NCI-H1436 (cell line): Measurements from ENCODE around the gene COL26A1.

Experiments used
- DNase-seq: peaks from one replicate; lab custom pipeline; 2025; lab: John Stamatoyannopoulos, UW

Gene COL26A1

DNA sequence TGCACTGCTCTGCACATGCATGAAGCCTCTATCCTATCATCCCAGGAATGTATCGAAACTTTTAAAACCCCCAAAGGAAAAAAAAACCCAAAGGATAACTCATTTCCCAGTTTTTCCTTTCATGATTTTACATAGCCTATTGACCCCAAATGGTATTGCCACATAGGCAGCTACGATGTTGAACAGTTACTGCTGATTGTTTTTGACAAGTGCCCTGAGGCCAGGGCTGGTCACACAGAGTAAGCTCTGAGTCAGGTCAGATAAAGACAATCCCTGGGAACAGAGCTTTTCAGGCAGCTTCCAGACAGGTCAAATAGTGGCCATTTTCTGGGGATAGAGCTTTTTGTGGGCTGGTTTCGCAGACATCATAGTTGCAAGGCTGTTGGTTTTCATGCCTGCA is 214.3 kb downstream of the COL26A1 start:
- DNase-seq, result no peak

GRCh38 chr7:101578552-101578951 is 215.9 kb downstream of the COL26A1 start:
- no peak for DNase-seq

- no peak for DNase-seq
These were observed 217.9 kb downstream of the COL26A1 start for GRCh38 chr7:101580596-101580995.

DNA sequence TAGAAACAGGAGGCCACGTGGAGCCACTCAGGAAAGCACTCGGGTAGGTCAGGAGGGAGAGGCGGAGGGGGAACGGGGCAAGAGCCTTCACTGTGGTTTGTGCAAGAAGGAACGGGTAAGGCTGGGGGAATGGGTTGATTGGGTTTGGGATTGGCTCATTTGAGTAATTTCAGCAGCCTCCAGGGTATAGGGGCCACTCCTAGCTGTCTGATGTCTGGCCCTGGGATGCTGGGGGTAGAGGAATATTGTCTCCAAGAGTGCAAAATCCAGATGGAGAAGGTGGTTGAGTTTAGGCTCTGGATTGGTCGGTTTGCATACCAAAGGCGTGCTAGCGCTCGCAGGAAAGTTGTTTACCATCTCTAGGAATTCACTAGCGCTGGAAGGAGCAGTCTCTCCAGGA is 219.2 kb downstream of the COL26A1 start:
- DNase-seq, result no peak

GRCh38 chr7:101582971-101583370 is 220.3 kb downstream of the COL26A1 start:
- DNase-seq, result no peak

GRCh38 chr7:101586078-101586905 is 223.6 kb downstream of the COL26A1 start:
- no peak for DNase-seq

DNA sequence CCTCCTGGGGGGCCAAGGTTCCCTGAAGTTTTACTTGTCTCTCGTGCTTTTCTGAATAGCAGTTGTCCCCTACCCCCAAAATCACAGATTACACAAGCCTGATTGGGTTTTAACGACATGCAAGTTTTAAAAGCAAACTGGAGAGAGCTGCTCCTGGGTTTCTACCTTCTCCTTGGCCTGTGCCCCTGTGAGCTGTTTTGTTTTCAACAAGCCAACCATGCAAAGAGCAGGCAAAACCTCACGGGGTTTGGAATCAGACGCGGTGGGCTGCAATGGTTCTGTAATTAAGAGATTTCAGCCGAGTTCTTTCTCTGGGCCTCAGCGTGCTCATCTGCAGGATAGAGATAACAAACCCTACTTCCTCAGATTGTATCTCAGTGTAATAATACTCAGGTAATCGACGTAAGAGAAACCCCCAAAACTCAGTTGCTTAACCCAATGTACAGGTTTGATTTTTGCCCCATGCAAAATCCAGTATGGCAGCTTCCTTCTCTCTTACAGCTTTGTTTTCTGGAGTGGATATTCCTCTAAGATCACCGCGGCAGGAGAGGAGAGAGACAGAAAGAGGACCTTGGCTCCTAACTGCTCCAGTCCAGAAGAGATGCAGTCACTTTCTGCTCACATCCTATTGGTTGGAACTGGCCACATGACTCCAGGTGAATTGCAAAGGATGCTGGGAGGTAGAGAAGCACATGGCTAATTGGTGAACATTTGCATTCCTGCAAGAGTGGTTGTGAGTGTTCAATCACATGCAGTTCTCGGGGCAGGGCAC is 224.4 kb downstream of the COL26A1 start:
- no peak for DNase-seq

GRCh38 chr7:101588131-101588935 is 225.7 kb downstream of the COL26A1 start:
- DNase-seq, result no peak

- no peak for DNase-seq
These were observed 226.4 kb downstream of the COL26A1 start for GRCh38 chr7:101589052-101589451.

- DNase-seq, result no peak
These were observed 227.4 kb downstream of the COL26A1 start for GRCh38 chr7:101589976-101590662.

DNA sequence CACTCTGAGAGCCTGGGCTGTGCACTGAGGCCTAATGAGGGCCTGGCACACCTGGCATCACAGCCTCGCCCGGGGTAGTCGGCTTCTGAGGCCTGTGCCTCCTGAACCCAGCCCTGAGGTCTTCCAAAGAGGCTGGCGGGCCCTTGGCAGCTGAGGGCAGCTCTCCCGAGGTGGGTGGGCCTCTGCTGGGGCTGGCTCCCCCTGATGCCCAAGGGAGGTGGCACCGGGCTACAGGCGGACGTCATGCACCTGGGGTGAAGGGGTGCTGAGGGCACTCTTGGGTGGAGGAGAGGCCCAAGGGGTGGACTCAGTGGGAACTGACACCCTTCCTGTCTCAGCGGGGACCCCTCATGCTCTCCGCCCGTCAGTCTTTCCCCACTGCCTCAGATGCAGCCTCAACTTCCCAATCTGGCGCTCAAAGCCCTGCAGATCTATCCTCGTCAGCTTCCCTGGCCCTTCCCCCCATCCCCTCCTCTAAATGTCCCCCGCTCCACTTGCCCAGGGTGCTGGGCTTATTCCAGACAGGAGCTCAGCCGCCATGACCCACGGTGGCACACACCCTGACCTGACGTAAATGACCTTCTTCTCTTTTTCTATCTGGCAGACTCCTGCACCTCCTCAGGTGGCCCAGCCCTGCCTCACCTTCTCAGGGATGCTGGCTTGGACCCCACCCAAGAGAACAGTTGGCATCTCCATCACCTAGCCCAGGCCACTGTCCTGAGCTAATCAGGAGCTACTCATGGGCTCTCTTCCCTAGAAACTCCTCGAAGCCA is 228.2 kb downstream of the COL26A1 start:
- no peak for DNase-seq

- no peak for DNase-seq
These were observed 228.8 kb downstream of the COL26A1 start for GRCh38 chr7:101591504-101591903.

DNA sequence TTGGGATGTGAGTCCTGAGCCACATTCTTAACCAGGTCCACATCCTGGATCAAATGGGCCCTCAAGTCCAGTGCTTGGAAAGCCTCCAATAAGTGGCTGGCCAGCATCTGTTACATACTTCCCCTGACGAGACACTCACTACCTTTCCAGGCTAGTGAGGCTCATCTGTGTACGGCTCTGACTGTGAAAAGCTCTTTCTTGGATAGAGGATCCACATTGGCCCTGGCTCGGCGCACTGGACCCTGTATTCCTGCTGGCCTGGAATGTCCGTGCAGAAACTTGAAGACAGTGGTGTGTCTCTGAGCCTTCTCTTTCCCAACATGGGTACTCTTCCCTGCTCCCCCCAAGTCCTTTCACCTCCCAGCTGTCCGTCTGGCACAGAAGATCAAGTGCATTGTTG is 230.9 kb downstream of the COL26A1 start:
- no peak for DNase-seq

GRCh38 chr7:101594790-101595189 is 232.1 kb downstream of the COL26A1 start:
- no peak for DNase-seq

- DNase-seq, result no peak
These were observed 232.6 kb downstream of the COL26A1 start for GRCh38 chr7:101595246-101595645.

DNA sequence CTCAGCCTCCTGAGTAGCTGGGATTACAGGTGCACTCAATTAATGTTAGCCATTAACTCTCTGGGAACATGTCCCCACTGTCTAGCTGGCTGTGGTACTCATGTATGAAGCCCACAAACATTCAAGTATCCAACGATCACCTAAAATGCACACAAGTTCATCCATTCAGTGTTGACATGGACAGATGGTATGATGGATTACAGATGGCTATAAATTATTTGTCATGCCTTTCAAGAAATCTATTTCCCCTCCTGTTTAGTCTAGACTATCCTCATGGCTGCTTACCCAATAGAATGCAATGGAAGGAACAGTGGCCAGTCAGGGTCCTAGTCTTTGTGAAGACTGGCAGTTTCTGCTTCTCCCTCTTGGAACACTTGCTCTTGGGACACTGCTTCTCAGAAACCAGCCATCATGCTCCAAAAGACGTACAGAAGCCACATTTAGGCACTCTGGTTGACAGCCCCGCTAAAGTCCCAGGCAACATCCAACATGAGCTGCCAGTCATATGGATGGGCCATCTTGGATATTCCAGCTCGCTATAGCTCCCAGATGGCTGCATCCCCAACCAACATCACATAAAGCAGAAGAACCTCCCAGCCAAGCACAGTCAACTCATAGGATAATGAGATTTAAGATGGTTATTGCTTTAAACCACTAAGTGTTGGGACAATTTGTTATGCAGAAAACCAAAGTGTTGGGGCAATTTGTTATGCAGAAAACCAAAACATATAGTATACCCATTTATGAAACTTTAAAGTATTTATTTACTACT is 233.3 kb downstream of the COL26A1 start:
- no peak for DNase-seq

GRCh38 chr7:101596898-101597297 is 234.2 kb downstream of the COL26A1 start:
- no peak for DNase-seq

DNA sequence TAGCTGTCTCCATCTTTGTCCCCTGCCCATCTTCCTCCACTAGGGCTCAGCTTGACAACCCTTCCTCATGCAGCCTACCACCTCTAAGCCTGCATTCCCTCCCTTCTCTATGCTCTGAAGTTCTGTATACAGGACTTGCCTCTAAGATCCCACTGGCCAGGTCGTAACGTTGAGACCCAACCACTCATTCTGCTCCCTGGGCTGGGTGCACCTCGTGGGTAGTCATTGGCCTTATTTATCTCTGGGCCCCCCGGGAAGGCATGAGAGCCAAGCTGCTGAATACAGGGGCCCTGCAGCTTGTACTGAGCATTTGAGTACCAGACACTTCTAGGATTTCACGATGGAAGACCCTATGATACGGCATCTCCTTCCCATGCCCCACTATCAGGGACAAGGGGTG is 235.3 kb downstream of the COL26A1 start:
- no peak for DNase-seq

DNA sequence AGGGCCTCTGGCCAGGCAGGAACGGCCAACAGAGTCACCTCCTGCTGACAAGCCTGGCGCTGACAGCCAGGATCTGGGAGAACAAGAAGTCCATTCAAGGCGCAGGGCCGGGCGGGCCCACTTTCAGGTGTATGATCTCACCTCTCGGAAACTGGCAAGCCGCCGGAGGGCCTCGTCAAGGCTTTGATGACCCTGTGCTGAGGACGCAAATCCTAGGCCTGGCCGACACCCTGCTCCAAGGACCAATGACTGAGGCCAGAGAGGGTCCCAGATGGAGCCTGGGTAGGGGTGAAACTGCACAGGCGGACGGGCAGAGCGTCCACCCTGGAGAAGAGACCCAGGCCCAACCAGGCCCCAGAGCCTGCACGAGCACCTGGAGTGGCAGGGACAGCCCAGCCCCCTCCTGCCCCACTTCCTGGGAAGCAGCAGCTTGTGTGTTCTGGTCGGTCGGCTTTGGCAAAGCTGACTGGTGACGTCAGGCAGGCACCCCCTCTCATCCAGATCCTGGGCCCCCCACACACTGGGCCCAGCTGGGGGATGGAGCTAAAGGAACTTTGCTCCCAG is 235.8 kb downstream of the COL26A1 start:
- DNase-seq, result no peak
